RPMI8226 (cell line): ENCODE results near the gene MEIS1.

Source experiments
- DNase-seq: peaks from one replicate; pipeline ENCODE4 v3.0.0-alpha.2; 2015

Gene MEIS1

DNA sequence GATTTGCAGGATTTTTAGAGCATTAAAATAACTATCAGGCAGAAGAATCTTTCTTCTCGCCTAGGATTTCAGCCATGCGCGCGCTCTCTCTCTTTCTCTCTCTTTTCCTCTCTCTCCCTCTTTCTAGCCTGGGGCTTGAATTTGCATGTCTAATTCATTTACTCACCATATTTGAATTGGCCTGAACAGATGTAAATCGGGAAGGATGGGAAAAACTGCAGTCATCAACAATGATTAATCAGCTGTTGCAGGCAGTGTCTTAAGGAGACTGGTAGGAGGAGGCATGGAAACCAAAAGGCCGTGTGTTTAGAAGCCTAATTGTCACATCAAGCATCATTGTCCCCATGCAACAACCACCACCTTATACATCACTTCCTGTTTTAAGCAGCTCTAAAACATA lies 137.0 kb downstream of the MEIS1 start:
- no peak for DNase-seq

DNA sequence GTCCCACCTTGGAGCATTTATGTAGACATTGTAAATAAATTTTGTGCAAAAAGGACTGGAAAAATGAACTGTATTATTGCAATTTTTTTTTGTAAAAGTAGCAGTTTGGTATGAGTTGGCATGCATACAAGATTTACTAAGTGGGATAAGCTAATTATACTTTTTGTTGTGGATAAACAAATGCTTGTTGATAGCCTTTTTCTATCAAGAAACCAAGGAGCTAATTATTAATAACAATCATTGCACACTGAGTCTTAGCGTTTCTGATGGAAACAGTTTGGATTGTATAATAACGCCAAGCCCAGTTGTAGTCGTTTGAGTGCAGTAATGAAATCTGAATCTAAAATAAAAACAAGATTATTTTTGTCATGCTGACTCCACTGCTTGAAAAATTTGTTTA lies 137.5 kb downstream of the MEIS1 start:
- no peak for DNase-seq

DNA sequence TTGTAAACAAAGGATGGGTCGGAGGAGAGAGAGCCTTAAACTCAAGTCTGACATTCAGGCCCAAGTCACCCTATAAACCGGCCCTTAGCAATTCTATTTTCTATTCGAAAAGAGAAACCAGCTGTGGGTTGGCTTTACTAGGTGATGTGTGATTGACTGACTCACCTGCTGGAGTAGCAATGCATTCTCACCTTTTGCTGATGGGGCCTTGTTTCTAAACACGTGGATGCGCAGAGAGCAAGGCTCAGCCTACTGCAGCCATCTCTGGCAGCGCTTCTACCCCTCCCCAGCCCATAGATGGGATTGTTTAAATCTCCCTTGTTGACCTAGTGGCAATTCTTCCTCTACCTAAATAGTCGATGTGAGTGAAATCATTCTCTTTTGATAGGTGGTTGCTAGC lies 138.5 kb downstream of the MEIS1 start:
- DNase-seq: no peak

DNA sequence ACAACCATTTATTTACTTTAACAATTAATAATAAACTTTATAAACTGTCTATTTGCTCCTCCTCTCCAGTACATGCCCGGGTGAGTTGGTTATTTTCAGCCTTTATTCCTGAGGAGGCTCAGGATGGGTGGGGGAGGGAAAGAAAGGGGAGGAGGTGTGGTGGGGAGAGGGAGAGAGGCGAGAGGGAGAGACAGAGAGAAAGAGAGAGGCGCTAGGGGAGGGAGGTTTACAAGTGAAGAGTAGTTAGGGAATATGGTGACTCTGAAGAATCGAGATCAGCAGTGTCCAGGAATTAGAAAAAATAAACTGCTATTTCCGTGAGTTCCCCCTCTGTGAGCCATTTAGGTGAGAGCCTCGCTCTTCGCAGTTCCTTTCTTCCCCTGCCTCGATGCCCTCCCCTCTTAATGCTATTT lies 138.9 kb downstream of the MEIS1 start:
- no peak for DNase-seq

DNA sequence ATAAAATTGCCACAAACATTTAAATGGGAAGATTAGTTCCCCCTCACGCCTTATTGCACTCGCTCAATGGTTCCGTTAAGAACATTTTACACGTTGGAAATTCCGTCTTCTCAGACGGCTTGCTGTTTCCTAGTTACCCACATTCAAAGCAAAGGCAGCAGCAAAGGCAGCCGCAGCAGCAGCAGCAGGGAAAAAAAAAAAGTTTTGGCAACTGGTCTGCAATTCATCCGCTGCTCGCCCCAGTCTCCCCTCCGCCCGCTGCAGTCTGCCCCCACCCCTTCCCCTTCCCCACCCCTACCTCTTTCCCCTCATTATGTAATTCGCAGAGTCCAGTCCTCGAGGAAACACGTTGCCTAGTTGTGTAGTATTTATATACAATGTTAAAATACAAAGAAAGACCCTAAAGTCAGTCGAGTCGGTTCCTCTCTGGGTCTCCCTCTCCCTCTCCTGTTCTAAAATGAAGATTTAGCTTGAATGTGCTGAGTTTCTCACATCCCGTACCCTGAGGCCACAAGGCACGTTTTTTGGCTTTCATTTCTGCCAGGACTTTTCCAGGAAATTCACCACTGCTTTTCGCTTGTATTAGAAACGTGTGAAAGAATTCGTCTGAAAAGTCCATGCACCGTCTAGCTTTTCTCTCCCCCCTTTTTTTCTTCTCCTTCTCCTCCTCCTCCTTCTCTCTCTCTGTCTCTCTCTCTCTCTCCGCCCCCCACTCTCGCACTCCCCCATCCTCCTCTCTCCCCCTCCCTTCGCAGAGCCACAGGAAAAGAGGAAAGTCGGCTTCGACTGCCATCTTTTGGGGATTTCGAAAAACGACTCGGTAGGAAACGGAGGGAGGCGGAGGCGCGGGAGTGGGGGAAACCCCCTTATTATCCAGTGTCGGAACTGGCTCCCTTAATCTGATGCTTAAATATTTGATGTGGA lies 140.0 kb downstream of the MEIS1 start:
- DNase-seq: no peak

DNA sequence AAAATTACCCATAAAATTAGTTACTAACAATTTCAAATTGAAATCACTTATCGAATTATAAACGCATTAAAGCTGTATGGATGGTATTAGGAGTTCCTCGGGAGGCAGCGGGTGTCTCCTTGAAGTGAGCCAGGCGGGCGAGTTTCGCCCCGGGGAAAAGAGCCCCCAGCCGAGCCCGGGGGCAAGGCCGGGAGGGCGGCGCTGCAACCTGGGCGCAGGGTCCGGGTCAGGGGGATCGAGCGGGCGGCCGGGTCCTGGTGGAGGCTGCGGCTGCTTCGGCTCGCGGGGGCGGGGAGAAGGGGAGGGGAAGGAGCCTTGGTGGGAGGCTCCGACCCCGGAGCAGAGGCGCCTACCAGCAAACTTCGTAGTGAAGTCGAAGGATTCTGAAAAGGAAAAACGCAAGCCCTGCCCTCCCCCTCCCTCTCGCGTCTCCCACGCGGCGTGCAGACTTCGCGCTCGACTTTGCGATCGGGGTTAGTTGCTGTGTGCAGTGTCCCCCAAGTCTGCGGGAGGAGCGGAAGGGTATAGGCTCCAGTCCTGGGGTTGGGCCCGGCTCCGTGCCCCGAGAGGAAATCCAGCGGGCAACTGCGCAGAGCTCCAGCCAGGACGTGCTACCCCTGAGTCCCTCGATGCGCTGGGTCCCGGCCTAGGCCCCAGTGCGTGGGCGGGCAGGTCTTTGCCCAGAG lies 140.8 kb downstream of the MEIS1 start:
- DNase-seq: no peak

DNA sequence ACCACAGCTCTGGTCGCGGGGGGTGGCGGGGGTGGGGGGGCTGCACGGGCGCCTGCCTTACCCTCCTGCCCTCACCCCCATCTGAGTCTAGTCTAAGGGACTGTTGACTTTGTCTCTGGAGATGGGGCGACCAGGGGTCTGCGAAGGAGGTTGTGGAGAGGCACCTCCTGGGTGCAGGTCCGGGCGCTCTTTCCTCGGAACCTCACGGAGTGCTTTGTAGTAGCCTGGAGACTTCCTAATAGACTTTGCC lies 141.3 kb downstream of the MEIS1 start:
- no peak for DNase-seq

DNA sequence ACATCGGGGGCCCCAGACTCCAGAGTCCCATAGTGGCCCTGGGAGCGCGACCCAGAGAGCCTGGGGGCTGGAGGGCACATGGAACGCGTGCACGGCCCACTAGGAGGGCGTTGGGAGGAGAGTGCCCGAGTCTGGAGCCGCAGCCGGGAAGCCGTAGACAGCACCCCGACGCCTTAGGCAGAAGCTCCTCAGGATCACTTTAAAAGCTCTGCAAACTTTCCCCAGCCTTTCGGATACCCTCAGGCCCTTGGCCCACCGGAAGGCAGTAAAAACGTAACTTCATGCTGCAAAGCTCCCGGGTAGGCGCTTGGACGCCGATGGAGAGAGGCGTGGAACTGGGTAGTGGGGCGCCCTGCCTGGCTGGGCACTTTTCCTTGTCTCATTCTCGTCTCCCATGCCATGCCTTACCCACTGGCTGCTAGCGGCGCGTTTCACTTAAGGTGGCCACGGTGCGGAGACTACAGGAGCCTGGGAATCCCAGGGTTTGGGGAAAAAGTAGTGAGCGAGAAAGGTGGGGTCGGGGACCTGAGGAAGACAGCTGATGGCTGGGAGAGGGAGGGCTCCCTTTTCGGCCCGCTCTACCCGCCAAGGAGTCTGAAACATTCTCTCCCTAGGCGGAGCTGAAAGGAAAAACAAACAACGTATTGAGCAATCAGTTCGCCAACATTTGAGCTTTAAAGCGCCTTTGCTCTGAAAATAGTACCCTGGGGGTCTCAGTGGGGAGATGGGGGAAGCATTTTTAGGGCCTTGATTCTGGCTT lies 141.8 kb downstream of the MEIS1 start:
- no peak for DNase-seq

DNA sequence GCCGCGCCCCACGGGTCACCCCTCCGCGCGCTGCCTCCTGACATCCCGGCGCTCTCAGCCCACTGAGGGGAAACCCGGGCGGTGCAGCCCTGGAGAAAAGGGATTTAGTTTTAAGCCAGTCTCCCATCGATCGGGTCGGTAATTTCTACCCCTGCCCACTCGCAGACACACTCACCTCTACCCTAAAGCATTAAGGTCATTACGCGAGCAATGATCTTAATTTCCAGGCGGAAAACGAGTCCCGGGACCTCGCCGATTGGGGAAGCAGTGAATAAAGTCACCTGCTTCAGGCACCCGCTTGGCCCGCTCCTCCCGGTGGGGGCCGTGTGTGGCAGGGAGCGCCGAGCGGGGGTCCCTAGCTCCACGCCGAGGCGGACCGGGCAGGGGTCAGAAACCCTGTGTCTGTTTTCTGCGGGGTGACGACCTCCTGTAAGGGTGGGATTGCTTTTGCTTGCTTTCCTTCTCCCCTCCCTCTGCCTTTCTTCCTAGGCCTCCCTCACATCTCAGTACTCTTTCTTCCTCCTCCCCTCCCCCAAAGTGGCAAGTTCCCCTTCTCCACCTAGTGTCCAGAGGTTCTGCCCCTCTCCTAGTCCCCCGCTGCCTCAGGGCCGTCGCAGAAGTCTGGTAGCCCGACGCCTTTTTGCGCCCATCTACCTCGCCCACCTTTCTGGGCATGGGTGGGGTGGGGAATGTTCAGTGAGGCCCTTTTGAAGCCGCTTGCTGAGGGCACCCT lies 142.6 kb downstream of the MEIS1 start:
- no peak for DNase-seq

DNA sequence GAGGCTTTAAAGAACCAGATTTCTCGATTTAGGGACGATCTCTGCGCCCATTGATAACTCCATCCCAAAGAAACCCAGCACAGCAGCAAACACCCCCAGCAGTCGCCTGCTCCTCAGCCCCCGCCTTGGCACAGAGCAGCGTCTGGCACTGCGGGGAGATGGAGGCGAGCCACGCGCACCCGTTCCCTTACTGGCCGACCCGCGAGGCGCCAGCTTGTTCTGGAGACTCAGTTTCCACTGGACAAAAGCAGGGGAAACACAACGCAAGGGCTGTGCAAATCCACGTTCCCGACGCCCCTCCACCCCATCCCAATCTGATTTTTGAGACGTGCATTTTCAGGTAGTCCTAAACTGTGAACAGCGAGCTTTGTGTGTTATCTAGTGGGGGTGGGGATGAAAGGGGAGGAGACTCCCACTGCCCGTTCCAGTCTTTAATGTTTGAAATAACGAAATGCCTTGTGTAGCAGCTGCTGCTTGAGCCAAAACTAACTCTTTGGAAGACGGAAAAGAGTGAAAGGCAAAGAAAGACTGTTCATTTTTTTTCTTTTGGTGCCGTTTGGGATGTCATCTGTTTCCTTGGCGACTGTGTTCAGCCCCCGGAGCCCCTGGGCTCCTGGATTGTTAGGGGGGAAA lies 143.2 kb downstream of the MEIS1 start:
- DNase-seq: no peak

DNA sequence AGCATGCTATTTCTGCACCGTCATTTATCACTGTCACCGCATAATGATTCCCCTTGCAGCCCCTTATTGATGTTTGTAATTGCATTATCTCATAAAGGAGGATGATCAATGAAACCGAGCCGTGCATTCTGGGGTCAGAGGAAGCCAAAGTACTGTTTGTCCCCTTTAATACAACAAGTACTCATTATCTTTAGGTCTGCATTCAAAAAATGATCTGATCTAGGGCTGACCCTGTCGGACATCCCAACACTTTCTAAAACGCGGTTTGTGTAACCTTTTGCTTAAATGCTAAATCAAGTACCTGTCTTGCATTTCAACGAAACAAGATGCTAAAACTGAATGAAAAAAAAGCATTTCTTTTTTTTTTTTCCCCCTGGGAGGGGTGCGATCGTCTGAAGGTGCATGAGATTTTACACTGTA lies 143.8 kb downstream of the MEIS1 start:
- no peak for DNase-seq

DNA sequence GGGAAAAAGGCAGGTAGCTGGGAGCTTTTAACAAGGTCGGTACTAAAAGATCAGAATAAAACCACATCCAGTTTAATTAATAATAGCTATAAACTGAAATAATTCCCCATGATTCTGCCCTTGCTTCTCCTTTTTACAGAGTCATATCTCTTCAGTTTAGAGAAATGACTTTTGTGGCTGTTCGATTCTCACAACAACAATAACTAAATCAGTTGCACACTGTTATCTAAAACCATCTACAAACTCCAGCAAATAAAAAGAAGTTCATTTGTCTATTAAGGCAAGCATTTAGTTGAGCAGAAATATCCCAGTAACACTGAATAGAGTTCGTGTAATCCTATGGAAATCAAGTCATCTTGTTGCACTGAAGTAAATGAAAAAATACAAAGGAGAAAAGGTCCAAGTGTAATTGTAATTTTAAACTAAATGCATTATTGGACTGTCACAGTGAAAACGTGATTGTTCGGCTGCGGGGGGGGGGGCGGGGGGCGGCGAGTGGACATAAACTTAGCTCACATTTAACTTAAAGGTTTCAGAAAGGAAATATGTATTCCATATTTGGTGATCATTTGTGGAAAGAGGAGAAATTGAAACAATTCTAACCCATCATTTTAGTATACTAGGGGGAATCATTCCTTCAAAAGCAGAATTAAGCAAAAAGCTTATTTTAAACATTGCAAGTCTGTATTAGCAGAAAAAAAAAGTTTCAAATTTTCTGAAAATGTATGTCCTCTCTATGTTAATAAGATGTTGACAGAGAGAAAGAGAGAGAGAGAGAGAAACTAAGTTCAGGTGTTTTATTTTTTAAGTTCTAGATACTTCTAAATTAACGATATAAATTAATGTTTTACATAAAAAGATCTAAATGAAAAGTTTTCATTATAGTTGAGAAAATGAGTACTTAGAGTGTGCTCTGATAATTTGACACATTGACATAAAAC lies 144.5 kb downstream of the MEIS1 start:
- no peak for DNase-seq

DNA sequence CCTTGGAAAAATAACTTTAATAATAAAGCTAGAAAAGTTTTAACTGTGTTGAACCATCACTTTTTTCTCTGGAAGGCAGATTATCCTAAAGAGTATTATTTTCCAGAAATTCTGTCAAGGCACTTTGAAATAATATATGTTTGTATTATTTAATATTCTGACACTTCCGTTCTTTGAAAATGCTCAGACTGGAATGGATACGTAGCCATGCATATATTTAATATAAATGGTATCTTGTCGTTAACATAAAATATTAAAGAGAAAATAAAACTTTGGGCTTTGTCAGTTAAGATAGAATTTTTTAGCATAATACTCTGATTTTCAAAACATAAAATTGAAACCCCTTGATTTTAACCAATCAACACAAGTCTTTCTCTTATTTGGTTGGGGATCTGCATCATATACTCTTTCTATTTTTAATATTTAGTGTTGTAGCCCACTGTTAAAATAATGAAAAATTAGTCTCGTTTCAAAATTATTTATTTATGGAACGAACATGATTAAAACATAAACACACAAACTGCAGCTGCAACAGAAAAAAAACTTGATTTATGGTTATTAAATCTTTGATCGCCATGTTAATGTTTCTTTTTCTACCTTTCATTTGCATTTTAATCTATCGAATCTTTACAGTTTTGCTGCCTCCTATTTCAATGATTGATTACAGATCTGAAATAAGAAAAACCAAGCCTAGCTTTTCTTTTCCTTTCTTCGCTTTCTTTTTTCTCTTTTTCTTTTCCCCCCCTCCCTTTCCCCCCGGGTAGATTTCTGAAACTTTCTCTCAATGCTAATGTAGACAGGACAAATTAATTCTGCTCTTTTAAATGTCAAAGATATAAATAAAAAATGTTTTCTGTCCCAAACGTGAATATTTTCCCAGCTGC lies 145.5 kb downstream of the MEIS1 start:
- no peak for DNase-seq

DNA sequence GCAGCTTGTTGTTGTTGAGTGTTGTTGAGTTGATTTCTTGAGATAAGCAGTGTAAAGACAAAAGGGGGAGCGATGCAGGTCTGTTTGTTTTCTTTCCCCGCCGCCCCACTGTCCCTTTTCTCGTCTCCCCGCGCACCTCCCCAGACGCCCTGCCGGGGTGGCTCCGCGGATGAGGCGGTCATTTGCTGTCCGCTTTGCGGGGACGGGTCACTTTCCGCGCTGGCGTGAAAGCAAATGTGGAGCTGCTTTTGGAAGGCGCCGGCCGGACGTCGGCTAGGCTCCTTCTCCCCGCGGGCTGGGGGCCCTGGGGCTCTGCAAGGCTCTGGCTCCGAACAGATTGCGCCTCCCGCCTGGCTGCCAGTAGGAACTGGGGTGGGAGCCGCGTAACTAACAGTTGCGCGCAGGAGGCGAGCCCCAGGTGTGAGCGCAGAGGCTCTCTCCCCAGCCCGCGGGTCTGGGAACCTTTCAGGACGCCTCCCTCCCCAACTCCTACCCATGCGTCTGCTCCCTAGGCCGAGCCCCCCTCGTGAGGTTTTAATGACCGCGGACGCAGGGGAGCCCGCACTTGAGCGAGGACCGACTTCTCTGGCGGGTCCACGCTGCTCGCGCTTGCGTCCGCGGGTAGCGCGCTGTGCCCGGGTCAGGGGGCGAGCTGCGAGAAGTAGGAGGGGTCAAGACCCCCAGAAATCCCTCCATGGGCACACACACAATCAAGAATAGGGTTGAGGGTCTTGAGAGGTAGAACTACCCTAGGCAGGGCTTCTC lies 146.6 kb downstream of the MEIS1 start:
- DNase-seq: no peak

DNA sequence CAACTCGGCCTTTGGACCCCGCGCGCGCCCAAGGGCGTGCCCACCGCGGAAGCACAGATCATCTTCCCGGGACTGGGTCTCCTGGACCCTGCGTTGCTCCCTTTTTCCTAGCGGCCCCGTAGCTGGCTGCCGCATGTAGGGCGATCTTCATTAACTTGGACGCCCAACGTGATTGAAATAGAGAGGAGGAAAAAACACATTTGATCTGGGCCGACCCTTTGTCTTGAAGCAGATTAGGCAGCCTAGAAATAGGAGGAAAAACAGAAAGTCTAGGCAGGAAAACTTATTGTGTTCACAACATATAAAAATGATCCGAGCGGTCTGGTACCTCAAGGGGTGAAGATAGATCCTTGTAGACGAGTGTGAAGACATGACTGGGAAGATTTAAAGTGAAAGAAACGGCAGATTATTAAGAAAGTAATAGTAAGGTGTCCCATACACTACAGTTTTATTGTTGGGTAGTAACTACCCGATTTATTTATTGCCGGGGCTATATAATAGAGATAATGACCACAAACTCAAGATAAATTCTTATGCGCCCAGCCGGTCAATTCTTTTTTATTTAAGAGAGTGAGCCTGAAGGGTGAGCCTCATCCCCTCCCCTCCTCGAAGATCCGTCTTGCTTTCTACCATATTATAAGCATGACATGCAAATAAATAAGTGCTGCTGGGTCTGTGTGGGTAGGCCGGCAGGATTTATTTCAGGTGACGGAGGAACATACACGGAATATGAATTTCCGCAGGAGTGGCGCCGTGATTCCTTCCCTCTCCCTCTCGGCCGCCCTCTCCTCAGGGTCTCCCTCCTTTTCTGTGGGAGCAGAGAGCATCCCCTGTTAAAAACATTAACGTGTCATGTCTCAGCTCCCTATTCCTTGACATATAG lies 147.4 kb downstream of the MEIS1 start:
- no peak for DNase-seq

DNA sequence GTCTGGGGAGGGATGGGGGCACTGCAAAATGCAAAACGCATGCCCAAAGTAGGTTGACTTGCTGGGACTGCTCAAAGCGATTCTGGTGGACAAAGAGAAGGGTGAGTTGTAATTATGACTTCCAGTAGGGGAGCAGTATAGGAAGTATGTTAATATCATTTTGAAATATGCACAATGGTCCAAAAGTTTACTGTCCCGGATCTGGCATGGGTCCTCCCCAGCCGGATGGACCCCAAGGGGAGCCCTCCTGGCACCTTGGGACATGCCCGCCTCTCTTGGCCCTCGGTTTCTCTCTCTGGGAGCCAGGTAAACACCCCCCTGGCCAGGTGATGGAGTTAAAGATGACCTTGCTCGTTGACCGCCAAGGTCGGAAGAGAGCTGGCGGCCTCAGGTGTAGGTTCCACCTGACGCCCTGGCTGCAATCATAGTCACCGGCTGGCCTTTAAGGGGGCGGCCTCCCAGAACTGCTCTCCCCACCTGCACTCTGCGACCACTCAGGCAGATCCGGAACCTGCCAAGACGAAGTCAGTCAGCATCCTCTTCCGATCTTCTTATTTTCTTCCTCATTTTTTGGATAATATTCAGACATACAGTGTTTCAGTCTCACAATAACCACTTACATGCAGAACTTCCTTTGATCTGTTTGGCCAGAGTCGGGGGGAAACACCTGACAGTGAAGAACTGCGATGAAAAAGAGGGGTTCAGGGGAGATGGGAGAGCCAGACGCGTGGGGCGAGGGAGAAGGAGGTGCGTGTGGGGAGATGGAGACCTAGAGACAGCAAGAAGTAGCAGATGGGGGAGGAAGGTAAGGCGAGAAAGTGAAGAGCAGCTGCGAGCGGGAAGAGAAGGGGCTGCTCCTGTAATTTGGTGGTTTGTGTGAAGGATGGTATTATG lies 148.3 kb downstream of the MEIS1 start:
- DNase-seq: no peak

DNA sequence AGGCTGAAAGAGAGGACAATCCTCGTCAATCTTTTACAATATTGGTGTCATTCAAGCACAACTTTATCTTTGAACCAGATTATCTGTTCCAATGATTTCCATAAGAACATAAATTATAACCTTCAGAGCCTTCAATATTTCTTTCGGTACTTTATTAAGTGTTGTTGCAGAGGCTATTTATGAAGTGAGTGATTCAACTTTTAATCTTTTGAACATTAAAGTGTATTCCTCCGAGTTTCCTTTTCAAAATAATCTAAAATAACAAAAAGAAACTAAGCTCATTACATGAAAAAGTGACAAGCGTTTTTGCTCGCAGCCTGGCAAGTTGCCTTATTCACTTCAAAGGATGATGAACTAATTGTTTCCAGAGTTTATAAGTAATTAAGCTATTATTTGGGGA lies 149.0 kb downstream of the MEIS1 start:
- no peak for DNase-seq

DNA sequence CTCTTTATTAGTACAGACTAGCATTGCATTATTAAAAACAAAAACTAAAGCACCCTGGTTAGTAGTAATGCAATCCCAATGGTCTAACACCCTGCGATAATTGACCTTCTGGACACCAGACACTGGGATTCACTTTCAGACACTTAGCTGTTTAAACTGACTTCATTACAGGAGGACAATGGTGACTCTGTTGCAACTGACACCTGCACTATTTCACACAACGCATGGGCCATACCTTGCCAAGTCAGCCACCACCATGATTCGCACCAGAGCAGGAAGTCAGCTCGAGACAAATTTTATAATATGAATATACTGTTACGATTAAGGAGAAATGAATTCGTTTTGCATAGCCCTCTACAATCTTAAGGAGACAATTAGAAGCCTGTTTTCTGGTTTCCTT lies 150.7 kb downstream of the MEIS1 start:
- no peak for DNase-seq
